Smooth muscle cell (in vitro differentiated cells): ENCODE measurements around the gene PCCB. TPM values are rescaled to one million over a fixed set of nuclear protein-coding genes. Genes with fewer than 3 reads are reported as not detected.

Experiments
- DNase-seq: peaks from one replicate; lab custom pipeline; 2025; ENCODE audit not compliant: unreplicated experiment; lab: John Stamatoyannopoulos, UW
- H2AFZ ChIP-seq: fragments of 200-600 bp; sonication (generic); 2 replicates; pipeline ENCODE4 v1.6.0; 2016; ENCODE audit warnings: antibody characterized with exemption, low read depth, mild to moderate bottlenecking
- H3F3A ChIP-seq: fragments of 200-600 bp; sonication (generic); 2 replicates; pipeline ENCODE4 v1.6.0; 2017; ENCODE audit warnings: antibody characterized with exemption, low read depth
- H3K27ac ChIP-seq: fragments of 200-600 bp; sonication (generic); 2 replicates; pipeline ENCODE4 v1.5.1; 2016; ENCODE audit warnings: low read depth, mild to moderate bottlenecking
- H3K27me3 ChIP-seq: fragments of 200-600 bp; sonication (generic); 2 replicates; pipeline ENCODE4 v1.6.1; 2016; ENCODE audit warnings: low read depth, mild to moderate bottlenecking
- H3K36me3 ChIP-seq: fragments of 200-600 bp; sonication (generic); 2 replicates; pipeline ENCODE4 v1.5.1; 2016; ENCODE audit warnings: low read depth
- H3K4me1 ChIP-seq: fragments of 200-600 bp; sonication (generic); 2 replicates; pipeline ENCODE4 v1.5.1; 2016; ENCODE audit warnings: low read depth
- H3K4me2 ChIP-seq: fragments of 200-600 bp; sonication (generic); 2 replicates; pipeline ENCODE4 v1.6.0; 2016; ENCODE audit warnings: mild to moderate bottlenecking
- H3K4me3 ChIP-seq: fragments of 200-600 bp; sonication (generic); 2 replicates; pipeline ENCODE4 v1.5.1; 2016; ENCODE audit warnings: mild to moderate bottlenecking
- H3K79me2 ChIP-seq: fragments of 200-600 bp; sonication (generic); 2 replicates; pipeline ENCODE4 v1.6.0; 2016; ENCODE audit warnings: low read depth, mild to moderate bottlenecking
- H3K9ac ChIP-seq: fragments of 200-600 bp; sonication (generic); 2 replicates; pipeline ENCODE4 v1.6.0; 2016; ENCODE audit warnings: low read depth
- H3K9me3 ChIP-seq: fragments of 200-600 bp; sonication (generic); replicated peaks from 2 replicates; pipeline ENCODE4 v1.5.1; 2016; ENCODE audit warnings: low read depth
- H4K20me1 ChIP-seq: fragments of 200-600 bp; sonication (generic); 2 replicates; pipeline ENCODE4 v1.6.0; 2016; ENCODE audit warnings: low read depth
- CTCF ChIP-seq: fragments of 200-600 bp; sonication (generic); IDR thresholded peaks from 2 replicates; pipeline ENCODE4 v1.5.1; 2017; ENCODE audit warnings: borderline replicate concordance, mild to moderate bottlenecking, antibody characterized with exemption; ENCODE audit not compliant: insufficient read depth, poor library complexity, severe bottlenecking
- WGBS: methylation state at CpG from one replicate; pipeline ENCODE4 v1.1.7; 2016; ENCODE audit warnings: low lambda C conversion rate; 5-methylcytosine and 5-hydroxymethylcytosine counted together
- polyA plus RNA-seq: library from polyadenylated mRNA; unstranded; fragments of >200 nt; fragmentation: Nextera tagmentation; extraction: Ambion mirVana; gene quantifications from 2 replicates; pipeline ENCODE4 v1.2.1, GENCODE V29; 2016
- total RNA-seq: library from RNA; depleted of rRNA; stranded (reverse); fragments of >200 nt; gene quantifications from 2 replicates; pipeline ENCODE4 v1.2.3, GENCODE V29; 2014

Gene PCCB
- total and polyA plus RNA-seq, 2 experiments from 2014 or later = 17.6 to 27.7 TPM

GRCh38 chr3:136236109-136236508 lies 14.0 kb upstream of the PCCB start:
- H3K9me3 ChIP-seq = no peaks in the 10 kb centered on the region
- no peak overlapping the region for H2AFZ ChIP-seq
- no peak overlapping the region for H3K27ac ChIP-seq
- 54% methylated on average over 2 of the region's 2 CpGs for WGBS
- H3K27me3 ChIP-seq = no peaks in the 10 kb centered on the region
- no peak overlapping the region for H3K4me2 ChIP-seq
- DNase-seq = no peak
- no peaks in the 10 kb centered on the region for H3K79me2 ChIP-seq
- no peaks in the 10 kb centered on the region for H3F3A ChIP-seq
- no peaks in the 10 kb centered on the region for H3K4me1 ChIP-seq
- H3K36me3 ChIP-seq = no peaks in the 10 kb centered on the region
- H3K9ac ChIP-seq = no peak overlapping the region
- no peaks in the 10 kb centered on the region for H4K20me1 ChIP-seq
- H3K4me3 ChIP-seq = no peak overlapping the region
- no peak for TF ChIP-seq CTCF

GRCh38 chr3:136237103-136237502 lies 13.0 kb upstream of the PCCB start:
- no peak for TF ChIP-seq CTCF
- H3F3A ChIP-seq = no peaks in the 10 kb centered on the region
- H4K20me1 ChIP-seq = no peaks in the 10 kb centered on the region
- no peak overlapping the region for H3K4me2 ChIP-seq
- no peak overlapping the region for H2AFZ ChIP-seq
- 90% methylated on average over 1 of the region's 1 CpG for WGBS
- H3K36me3 ChIP-seq = no peaks in the 10 kb centered on the region
- H3K4me1 ChIP-seq = no peaks in the 10 kb centered on the region
- no peak overlapping the region for H3K9ac ChIP-seq
- no peak for DNase-seq
- no peak overlapping the region for H3K4me3 ChIP-seq
- no peaks in the 10 kb centered on the region for H3K9me3 ChIP-seq
- H3K79me2 ChIP-seq = no peaks in the 10 kb centered on the region
- no peaks in the 10 kb centered on the region for H3K27me3 ChIP-seq
- no peak overlapping the region for H3K27ac ChIP-seq

GRCh38 chr3:136237961-136238649 lies 12.0 kb upstream of the PCCB start:
- Histone ChIP-seq H3K36me3 (no peaks in the 10 kb centered on the region), H3K4me1 (no peaks in the 10 kb centered on the region), H3K27ac (no peak overlapping the region), H3K9me3 (no peaks in the 10 kb centered on the region), H3K79me2 (no peaks in the 10 kb centered on the region), H3K4me3 (no peak overlapping the region), H2AFZ (no peak overlapping the region), H4K20me1 (no peaks in the 10 kb centered on the region), H3K9ac (no peak overlapping the region), H3K4me2 (no peak overlapping the region), H3F3A (no peaks in the 10 kb centered on the region), H3K27me3 (no peaks in the 10 kb centered on the region)
- WGBS = 80% methylated on average over 4 of the region's 4 CpGs
- no peak for TF ChIP-seq CTCF
- no peak for DNase-seq

GRCh38 chr3:136239094-136239493 lies 11.0 kb upstream of the PCCB start:
- Histone ChIP-seq H3K4me2 (no peak overlapping the region), H3K27ac (no peak overlapping the region), H3K27me3 (no peaks in the 10 kb centered on the region), H3K4me3 (no peak overlapping the region), H3K9ac (no peak overlapping the region), H3K9me3 (no peaks in the 10 kb centered on the region), H3K36me3 (no peaks in the 10 kb centered on the region), H2AFZ (no peak overlapping the region), H3F3A (no peaks in the 10 kb centered on the region), H3K4me1 (no peaks in the 10 kb centered on the region), H4K20me1 (no peaks in the 10 kb centered on the region), H3K79me2 (no peaks in the 10 kb centered on the region)
- TF ChIP-seq CTCF = no peak
- DNase-seq = no peak
- 70% methylated on average over 1 of the region's 1 CpG for WGBS
